Skin of body (tissue), 2 donors: Measurements from ENCODE around the gene STX4. TPM values are rescaled to one million over a fixed set of nuclear protein-coding genes. Genes with fewer than 3 reads are reported as not detected.
A peak's percentile ranks its signal among the peaks of the same experiment; 100 is the strongest.

Source experiments
- DNase-seq: peaks from one replicate; lab custom pipeline; 2025; lab: John Stamatoyannopoulos, UW
- total RNA-seq: library from RNA; depleted of rRNA; stranded (reverse); fragments of >200 nt; gene quantifications from one replicate; pipeline ENCODE4 v1.2.3, GENCODE V29; 2014

Gene STX4, protein sequence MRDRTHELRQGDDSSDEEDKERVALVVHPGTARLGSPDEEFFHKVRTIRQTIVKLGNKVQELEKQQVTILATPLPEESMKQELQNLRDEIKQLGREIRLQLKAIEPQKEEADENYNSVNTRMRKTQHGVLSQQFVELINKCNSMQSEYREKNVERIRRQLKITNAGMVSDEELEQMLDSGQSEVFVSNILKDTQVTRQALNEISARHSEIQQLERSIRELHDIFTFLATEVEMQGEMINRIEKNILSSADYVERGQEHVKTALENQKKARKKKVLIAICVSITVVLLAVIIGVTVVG
- total RNA-seq = 26.3 TPM

DNA sequence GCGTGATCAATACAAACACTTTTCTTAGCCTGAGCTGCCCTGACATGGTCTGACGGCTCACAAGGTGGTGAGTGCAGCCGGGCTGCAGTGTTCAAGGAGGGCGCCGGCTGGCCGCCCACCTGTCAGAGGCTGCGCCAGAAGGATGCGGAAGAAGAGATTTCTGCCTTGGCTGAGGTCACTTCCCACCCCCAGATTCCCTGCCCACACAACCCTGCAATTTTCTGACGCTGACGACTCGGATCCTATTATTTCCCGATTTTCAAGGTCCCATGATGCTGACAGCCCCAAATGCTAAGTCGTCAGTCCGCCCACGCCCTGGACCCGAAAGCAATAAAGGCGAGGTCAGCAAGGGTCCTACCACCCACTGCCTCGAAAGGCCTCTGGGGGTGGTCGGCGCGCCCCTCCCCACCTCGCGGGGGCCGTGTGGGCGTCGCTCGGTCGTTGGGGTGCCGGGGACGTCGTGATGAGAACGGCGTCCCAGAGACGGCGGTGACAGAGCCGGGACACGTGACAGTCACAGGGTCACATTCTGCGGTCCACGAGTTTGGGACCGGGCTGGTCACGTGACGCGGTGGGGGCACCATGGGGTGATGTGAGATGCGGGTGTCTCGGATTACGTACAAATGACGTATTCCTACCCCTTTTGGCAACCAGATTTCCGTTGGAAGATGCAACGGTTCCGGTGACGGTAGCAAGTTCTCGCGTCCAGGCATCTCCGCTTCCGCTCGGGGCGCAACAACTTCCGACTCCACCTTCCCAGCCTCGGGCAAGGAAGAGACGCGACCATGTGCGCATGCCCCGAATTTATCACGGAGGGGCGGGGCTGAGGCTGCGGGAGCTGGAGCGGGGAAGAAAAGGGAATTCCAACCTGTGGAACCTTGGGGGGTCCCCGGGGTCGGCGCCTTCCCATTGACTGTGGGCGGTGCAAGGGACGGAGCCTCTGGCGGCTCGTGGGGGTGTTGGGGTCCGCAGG is at the start of gene STX4:
Gene STX4 (plus strand): TSS at position 823 of the 973 bp plus-strand sequence. CDS start 248 bp downstream, outside the sequence.
- peak; percentile 98 for DNase-seq

DNA sequence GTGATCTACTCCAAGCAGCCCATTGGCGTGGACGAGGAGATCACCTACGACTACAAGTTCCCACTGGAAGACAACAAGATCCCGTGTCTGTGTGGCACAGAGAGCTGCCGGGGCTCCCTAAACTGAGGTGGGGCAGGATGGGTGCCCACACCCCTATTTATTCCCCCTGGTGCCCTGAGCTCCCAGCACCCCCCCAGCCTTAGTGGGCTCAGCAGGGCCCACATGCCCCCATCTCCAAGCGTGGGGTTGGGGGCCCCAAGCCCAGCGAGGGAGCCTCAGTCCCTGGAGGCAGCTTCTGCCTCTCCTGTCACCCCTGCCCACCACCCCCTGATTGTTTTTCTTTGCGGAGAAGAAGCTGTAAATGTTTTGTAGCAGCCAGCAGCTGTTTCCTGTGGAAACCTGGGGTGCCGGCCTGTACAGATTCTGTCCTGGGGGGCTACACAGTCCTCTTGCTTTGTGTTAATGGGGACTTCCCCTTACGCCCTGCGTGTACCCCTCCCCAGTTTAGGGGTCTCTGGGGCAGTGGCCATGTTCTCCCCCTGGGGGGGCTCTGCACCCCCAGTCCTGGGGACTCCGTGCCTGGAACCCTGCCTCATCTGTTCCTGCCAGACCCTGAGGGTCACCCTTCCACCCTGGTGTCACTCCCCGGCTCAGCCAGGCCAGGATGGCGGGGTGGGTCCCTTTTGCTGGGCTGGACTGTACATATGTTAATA is 49.3 kb upstream of the STX4 start:
- DNase-seq = no peak

DNA sequence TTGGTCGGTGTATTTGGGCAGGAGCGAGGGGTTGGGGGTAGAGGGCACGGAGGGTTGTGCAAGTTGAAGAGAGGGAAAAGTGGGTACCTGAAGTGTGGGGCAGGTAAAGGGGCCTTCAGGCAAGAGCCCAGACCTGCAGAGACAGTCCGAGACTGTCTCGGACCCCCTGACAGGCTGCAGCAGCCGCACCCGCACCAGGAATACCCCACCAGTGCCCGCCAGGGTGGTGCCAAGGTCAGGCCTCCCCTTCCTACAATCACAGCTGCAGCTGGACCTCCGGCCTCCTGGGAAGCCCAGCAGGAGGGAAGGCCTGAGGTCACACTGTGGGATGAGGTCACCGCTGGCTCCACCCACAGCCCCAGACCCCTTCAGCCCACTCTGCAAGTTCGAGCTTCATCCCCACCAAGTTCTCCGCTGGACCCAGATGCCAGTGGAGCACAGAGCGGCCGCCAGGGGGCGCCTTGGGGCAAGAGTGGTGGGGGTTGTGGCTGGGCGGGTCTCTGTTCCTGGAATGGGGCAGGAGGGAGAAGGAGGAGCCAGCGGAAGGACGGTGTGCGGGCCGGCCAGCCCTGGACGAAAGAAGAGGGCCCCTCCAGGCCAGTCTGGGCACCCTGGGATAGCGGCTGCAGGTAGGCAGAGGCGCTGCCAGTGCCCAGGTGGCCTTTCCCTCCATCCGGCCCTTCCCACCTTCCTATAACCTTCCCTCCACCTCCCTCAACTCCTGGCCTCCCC is 48.5 kb upstream of the STX4 start, which contains the start of gene HSD3B7:
Gene HSD3B7 (plus strand): TSS at position 539 of the 732 bp plus-strand sequence. CDS start 452 bp downstream, outside the sequence.
- DNase-seq = peak; percentile 59

DNA sequence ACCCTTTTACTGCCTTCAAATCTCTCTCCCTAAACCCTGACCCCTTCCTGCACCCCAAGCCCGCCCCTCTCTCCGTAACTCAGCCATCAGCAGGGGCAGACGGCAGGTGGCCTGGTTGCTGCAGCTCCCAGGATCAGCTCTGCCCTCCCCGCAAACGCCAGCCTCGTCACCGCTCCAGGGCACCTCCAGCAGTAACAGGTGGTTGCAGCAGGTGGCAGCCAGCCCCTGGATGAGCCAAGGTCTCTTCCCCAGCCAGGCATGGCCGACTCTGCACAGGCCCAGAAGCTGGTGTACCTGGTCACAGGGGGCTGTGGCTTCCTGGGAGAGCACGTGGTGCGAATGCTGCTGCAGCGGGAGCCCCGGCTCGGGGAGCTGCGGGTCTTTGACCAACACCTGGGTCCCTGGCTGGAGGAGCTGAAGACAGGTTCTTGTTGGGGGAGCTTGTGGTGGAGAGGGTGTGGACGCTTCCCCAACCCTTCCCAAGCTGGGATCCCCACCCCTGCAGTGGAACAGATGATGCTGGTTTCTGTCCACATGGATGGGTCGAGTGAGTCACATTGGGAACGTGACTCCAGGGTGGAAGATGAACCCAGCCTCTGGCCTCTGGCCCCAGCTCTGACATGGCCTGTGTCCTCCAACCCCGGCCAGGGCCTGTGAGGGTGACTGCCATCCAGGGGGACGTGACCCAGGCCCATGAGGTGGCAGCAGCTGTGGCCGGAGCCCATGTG is 47.8 kb upstream of the STX4 start:
- no peak for DNase-seq

DNA sequence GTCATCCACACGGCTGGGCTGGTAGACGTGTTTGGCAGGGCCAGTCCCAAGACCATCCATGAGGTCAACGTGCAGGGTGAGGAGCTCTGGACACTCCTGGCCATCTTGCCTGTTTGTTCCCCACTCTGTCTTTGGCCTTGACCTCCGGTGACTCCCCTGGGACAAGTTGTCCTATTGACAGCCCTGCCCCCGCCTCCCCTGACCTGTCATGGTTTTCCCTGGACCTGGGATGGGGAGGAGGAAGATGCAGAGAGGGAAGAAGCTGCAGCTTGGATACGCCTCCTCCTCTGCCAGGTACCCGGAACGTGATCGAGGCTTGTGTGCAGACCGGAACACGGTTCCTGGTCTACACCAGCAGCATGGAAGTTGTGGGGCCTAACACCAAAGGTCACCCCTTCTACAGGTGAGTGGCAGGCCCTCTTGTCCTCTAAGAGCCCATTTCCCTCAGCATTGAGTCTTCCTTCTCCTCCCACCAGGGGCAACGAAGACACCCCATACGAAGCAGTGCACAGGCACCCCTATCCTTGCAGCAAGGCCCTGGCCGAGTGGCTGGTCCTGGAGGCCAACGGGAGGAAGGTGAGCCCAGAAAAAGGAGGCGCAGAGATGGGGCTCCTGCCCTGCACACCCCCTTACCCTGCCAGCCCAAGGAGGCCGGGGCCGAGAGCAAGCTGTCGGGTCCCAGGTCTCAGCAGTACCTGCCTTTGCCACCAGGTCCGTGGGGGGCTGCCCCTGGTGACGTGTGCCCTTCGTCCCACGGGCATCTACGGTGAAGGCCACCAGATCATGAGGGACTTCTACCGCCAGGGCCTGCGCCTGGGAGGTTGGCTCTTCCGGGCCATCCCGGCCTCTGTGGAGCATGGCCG is 47.0 kb upstream of the STX4 start:
- no peak for DNase-seq

DNA sequence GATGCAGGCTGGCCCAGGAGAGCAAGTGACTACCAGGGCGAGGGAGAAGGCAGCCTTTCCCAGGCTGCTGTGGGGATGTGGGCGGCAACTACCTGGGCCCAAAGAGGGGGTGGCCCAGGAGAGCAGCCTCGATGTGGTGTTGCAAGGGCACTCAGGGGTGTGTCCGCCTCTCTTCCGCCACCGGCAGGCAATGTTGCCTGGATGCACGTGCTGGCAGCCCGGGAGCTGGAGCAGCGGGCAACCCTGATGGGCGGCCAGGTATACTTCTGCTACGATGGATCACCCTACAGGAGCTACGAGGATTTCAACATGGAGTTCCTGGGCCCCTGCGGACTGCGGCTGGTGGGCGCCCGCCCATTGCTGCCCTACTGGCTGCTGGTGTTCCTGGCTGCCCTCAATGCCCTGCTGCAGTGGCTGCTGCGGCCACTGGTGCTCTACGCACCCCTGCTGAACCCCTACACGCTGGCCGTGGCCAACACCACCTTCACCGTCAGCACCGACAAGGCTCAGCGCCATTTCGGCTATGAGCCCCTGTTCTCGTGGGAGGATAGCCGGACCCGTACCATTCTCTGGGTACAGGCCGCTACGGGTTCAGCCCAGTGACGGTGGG is 45.7 kb upstream of the STX4 start:
- no peak for DNase-seq

DNA sequence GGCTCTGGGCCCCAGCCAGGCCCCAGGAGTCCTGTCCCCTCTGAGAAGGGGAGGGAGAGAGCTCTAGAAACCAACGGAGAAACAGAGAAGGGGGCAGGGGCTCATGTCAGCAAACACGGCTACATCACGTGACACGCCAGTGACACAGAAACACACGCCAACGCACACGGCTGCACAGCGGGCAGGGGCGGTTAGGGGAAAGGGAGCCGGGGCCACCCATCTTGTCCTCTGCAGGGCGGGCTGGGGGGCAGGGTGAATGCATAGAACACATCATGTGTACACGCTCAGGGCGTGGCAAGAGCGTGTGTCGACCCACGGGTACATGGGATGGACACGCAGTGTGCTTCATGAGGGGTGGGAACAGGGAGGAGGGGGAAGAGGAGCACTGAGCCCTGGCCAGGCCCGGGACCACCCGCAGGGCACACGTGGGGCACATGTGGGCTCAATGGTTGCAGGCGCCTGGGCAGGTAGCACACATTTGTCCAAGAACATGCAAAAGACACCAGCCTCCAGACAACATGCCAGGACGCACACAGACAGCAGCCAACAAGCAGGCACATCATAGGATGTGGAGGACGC is 43.8 kb upstream of the STX4 start:
- DNase-seq = no peak

DNA sequence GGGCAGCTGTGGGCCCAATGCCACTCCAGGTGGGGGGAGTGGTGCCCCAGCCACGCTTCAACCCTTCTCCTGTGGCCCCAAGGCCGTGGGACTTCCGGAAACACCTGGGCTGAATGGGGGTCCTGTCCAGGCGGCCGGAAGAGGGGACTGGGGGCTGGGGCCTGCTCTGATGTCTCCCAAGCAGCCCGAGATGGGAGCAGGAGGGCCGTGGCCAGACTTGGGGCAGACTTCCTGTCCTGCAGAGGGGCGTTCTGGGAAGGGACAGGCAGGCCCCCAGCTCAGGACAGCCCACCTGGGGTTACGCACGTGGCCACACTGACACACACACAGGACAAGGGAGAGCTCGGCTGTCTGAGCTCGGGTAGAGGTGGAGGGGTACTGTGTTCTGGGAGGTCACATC is 43.3 kb upstream of the STX4 start:
- DNase-seq = no peak

DNA sequence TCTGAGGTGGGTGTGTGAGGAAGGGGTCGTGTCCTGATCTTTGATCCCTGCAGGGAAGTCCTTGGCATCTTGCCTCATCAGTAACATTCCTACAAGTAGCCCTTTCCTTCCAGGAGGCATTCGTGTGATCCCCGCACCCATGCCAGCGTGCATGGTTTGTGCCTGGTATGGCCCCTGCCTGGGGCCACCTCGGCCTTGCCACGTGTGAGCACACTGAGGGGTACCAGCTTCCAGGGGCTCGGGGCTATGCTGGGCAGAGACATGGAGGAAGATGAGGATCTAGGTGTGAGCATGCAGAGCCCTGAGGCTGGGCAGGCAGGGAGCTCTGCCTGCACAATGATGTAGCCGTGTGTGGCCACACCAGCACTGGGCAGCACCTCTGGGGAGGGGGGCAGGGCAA is 42.3 kb upstream of the STX4 start:
- no peak for DNase-seq

DNA sequence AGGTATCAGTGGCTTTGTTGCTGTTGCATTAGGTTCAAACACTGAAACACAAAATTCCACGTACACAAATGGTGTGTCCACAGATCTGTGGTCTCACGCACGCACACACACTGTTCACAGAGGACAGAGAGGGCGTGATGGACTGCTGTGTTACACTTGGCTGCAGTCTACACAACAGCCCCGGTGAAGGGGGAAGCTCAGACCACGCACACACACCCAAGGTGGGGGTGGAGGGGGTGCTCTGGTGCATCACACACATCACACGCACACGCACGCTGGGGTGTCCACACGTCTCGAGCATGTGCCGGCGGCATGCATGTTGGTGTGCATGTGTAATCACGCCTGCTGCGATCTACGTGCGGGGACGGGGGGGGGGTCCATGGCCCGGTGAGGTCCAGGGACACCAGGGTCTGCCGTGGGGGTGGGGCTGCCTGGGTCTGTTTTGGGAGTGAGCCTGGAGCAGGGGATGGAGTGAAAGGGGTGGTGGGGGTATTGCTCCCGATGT is 41.0 kb upstream of the STX4 start:
- no peak for DNase-seq

DNA sequence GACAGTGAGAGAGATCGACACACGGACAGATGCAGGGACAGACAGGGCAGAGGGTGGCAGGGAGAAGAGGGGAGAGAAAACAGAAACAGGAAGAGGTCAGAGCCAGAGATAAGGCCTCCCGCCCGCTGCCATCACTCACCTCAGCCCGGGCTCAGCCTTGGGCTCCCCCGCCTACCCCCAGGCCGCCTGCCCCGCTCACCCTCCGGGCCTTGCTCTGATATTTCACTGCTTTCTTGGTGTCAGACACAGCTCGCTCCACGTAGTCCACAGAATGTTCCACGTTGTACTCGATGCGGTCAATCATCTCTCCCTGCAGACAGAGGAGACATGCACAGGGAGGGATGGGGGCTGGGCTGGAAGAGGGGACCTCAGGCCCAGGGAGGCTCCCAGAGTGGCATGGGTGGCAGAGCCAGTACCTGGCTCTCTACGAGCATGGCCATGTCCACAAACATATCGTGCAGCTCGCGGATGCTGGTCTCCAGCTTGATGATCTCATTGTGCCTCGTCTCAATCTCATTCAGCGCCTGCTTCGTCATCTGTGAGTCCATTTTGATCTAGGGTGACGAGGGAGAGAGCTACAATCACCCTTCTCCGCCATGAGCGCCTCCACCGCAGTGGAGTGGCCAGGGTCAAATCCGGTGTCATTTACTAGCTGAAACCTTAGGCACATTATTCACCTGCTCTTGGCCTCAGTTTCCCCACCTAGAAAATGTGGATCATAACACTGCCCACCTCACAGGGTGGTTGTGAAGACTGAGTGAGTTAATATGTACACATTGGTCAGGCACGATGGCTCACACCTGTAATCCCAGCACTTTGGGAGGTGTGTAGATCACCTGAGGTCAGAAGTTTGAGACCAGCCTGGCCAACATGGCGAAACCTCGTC is 40.2 kb upstream of the STX4 start:
- DNase-seq = no peak

DNA sequence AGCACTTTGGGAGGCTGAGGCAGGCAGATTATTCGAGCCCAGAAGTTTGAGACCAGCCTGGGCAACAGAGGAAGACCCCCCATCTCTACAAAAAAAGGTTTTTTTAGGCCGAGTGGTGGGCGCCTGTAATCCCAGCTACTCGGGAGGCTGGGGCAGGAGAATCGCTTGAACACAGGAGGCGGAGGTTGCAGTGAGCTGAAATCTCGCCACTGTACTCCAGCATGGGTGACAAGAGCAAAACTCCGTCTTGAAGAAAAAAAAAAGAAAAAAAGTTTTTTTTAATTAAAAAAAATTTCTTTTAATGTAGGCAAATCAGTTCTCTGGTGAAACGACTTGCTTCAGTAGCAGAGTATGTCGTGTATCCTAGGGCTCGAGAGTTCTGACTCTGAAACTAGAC is 37.4 kb upstream of the STX4 start:
- no peak for DNase-seq

DNA sequence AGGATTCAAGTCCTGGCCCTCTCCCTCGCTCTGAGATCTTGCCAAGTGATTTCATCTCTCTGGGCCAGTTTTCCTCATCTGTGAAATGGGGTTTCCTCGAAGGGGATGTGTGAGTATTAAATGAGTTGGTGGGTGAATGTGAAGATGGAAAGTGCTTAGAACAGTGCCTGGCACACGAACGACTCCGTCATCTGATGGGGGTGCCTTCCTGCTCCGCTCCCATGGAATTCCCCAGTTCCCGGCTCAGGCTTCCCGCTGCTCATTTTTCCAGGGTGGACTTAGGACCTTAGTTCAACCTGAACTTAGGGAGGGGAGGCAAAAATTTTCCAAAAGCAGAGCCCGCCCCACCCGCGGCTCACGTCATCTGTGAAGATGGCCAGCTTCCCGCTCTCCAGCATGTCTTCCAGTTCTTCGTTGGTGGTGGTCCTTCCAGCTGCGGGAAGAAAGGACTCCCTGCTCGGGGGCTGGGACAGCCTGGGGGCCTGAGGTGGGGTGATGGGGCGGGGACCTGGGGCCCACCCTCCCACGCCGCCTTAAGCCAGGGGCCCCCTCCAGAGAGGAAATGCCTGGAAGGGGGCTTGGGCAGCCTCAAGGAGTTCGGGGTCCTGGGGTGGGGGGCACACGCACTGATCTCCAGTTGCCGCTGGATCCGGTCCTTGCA is 36.9 kb upstream of the STX4 start:
- no peak for DNase-seq

DNA sequence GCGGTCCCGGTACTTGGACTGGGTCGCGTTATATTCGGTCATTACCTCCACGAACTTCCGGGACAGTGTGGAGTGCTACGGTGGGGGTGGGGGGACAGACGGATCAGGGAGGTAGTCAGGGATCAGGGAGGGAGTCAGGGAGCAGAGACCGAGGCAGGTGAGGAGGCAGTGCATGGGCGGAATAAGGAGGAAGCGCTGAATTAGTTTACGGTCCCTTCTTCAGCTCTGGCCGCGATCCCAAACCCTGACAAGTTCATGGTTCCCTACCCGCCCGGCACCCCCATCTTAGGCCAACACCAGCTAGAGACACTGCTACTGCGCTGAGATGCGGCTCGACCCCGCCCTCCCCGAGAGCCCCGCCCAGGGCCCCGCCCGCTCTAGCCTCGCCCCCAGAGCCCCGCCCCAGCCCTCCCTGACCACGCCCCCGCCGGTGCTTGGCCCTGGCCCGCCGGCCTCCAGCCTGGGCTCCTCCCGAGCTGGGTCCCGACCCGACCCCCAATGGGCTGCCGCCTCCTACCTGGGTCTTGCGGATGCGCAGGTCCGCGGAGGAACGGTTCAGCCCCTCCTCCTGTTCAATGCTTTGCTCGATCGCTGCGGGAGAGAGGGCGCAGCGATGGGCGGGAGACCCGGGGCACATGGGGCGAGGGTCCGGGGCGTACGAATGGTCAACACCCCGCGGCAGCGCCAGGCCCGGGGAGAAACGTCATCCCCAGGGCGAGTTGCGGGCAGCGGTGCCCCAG is 36.2 kb upstream of the STX4 start:
- DNase-seq = no peak

DNA sequence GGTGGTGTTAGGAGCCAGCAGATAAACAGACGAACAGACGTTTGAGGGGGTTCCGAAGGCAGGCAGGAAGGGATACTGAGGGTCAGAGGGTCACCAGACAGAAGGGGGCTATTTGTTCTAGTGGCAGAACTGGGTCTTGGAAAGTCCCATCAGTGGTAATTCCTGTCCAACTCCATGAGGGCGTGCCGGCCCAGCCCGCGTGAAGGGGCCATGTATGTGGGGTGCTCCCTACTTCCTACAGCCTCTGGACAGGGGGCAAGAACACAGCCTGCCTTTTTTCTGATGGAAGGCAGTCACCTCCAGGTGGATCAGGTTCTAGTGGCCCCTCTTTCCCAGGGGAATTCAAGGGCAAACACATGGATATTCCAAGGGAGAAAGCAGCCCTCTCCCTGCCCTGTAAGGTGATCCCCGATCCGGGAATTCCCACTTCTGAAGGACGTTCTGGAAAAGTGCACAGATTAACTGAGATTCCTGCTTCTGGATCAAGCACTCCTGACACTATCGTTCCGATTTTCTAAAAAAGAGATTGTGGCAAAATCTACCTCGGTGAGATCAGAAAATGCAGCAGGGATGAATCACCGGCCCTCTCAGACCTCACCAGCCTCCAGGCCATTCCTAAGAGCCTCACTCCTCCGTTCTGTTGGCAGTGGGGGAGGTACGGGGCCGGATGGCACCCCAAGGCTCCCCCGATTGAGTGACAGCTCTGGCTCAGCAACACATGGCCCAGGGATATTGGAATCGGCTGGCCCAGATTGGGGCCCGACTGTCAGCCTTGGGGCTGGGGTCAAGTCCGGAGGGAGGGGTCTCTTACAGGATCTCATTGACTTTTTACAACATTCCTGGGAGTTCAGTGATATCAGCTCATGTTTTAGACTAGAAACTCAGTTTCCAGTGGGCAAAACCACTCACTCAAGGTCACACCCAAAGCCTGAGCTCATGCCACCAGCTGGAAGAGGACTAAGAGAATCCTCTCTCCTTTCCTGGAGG is 35.3 kb upstream of the STX4 start:
- DNase-seq = no peak
